Muscle of leg (tissue), 11 donors: Measurements from ENCODE around the gene FOXK1. TPM values are rescaled to one million over a fixed set of nuclear protein-coding genes. Genes with fewer than 3 reads are reported as not detected.
"Not testable (repeated sequence)": the region's sequence is repeated elsewhere in the genome, so short reads cannot be mapped to it uniquely, and the experiment has no call there.

Experiments used
- DNase-seq: peaks from one replicate; pipeline ENCODE4 v3.0.0; 2013
- H3K27ac ChIP-seq: one replicate; pipeline ENCODE4 v1.5.1; 2013; ENCODE audit warnings: mild to moderate bottlenecking, low read length, control low read depth
- H3K27me3 ChIP-seq: one replicate; pipeline ENCODE4 v1.6.1; 2013; ENCODE audit warnings: low read length; ENCODE audit not compliant: control insufficient read depth, insufficient read depth
- H3K36me3 ChIP-seq: one replicate; pipeline ENCODE4 v1.6.1; 2013; ENCODE audit warnings: low read length; ENCODE audit not compliant: control insufficient read depth, insufficient read depth
- H3K4me1 ChIP-seq: one replicate; pipeline ENCODE4 v1.6.1; 2013; ENCODE audit warnings: low read length; ENCODE audit not compliant: control insufficient read depth, insufficient read depth
- H3K4me3 ChIP-seq: one replicate; pipeline ENCODE4 v1.5.1; 2013; ENCODE audit warnings: low read length, control low read depth
- H3K9me3 ChIP-seq: replicated peaks from 2 replicates; pipeline ENCODE4 v1.6.1; 2013; ENCODE audit warnings: low read depth, low read length; ENCODE audit not compliant: control insufficient read depth
- WGBS: methylation state at CpG from one replicate; pipeline ENCODE4 v1.1.5; 2013; ENCODE audit warnings: missing lambda C conversion rate; ENCODE audit not compliant: insufficient coverage; 5-methylcytosine and 5-hydroxymethylcytosine counted together
- polyA plus RNA-seq, 8 donors: library from polyadenylated mRNA; unstranded; fragments of 120-200 nt; gene quantifications; one replicate each; pipeline versions ENCODE4 v1.2.1 to v1.2.3, GENCODE V29; 2013; ENCODE audit warnings: inconsistent platforms in 1 of 8, low replicate concordance in 1 of 8; ENCODE audit not compliant: insufficient read length in 8 of 8, insufficient read depth in 1 of 8
- total RNA-seq: library from RNA; stranded (reverse); fragments of 120-200 nt; gene quantifications from one replicate; pipeline ENCODE4 v1.2.4, GENCODE V29; 2013

The FOXK1 gene
- total and polyA plus RNA-seq, 9 donors, result 10.9 to 19.8 (median 18.2) TPM

DNA sequence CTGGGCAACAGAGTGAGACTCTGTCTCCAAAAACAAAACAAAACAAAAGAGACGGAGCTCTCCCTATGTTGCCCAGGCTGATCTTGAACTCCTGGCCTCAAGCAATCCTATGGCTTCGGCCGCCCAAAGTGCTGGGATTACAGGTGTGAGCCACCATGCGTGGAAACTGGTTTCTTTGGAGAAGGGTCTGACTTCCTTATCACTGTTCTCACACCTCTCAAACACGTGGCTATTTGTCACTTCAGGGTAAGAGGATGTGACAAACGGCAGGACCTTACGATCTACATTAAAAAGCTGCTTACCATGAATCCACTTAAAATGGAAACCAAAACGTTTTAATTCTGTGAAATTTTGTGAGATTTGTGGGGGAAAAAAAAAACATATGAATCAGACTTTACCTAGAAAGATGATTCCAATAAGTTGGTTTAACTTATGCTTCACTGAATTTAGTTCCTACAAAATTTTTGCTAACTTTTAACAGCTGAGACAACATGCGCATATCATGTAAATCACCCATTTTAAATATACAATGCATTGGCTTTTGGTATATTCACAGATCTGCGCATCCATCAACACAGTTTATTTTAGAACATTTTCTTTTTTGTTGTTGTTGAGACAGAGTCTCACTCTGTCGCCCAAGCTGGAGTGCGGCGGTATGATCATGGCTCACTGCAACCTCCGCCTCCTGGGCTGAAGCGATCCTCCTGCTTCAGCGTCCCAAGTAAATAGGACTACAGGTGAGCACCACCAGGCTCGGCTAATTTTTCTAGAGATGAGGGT, 18.7 kb upstream of the FOXK1 start:
- 99% methylated on average over 10 of the region's 17 CpGs for WGBS
- no peak overlapping the region for H3K4me3 ChIP-seq
- no peaks in the 10 kb centered on the region for H3K36me3 ChIP-seq
- H3K9me3 ChIP-seq, result peaks cover 7% of the 10 kb centered on the region
- H3K4me1 ChIP-seq, result peaks cover 6% of the 10 kb centered on the region
- no peak overlapping the region for H3K27ac ChIP-seq
- no peaks in the 10 kb centered on the region for H3K27me3 ChIP-seq
- no peak for DNase-seq

DNA sequence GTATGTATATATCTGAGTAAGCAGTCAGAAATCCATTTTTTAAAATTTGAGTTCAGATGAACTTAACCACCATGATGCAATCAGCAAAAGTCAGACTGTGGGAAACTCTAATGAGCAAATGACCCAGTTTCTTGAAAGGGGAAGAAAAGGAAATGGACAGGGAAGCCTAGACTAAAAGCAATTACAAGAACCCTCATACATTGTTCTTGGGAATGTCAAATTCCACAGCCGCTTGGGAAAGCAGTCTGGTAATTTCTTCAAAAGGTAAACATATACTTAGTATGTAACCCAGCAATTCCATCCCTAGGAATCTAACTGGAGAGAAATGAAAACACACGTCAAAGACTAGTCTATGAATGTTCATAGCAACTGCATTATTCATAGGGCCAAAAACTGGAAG, 16.4 kb upstream of the FOXK1 start:
- Histone ChIP-seq H3K4me1 (peaks cover 6% of the 10 kb centered on the region), H3K27ac (no peak overlapping the region), H3K36me3 (no peaks in the 10 kb centered on the region), H3K27me3 (no peaks in the 10 kb centered on the region), H3K4me3 (no peak overlapping the region), H3K9me3 (no peaks in the 10 kb centered on the region)
- peak; percentile 29 for DNase-seq
- WGBS, result no CpG with 5 or more reads among the region's 2 CpGs

DNA sequence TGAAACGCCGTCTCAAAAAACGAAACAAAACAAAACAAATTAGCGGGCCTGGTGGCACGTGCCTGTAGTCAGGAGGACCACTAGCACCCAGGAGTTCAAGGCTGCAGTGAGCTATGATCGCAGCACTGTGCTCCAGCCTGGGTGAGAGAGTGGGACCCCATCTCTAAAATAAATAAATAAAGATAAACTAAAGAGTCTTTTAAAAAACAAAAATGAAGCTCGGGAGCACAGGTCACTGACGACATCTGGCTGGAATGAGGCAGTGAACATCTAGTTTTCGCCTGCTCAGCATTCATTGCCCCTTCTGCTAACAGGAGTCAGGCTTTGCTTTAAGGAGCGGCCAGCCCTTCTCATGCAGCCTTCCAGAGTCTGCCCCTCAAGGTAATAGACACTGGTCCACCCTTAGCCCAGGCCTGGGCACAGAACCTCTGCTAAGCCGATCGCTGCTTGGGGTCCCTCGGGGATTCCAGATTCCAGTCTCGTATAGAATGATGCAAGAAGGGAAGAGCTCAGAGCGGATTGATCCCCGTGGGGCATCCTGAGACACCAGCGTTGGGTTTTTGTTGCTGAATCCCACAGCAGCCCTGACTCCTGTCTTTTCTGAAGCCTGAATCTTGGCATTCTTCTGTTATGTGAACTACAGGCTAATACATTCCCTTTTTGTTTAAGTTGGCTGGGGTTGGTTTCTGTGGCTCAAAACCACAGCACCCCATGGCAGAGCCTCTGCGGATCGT, 14.2 kb upstream of the FOXK1 start:
- Histone ChIP-seq H3K27ac (no peak overlapping the region), H3K36me3 (no peaks in the 10 kb centered on the region), H3K4me3 (no peak overlapping the region), H3K9me3 (no peaks in the 10 kb centered on the region), H3K27me3 (no peaks in the 10 kb centered on the region), H3K4me1 (peaks cover 4% of the 10 kb centered on the region)
- 70% methylated on average over 11 of the region's 19 CpGs for WGBS
- no peak for DNase-seq

DNA sequence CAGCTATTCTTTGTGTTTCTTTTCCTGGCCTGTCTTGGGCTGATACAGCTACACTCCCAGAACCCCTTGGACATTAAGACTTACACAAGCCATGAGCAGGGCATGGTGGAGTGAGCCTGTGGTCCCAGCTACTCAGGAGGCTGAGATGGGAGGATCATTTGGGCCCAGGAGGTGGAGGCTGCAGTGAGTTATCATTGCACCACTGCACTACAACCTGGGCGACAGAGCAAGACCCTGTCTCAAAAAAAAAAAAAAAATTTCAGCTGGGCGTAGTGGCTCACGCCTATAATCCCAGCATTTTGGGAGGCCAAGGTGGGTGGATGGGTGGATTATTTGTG, 13.6 kb upstream of the FOXK1 start:
- Histone ChIP-seq H3K27ac (no peak overlapping the region), H3K9me3 (no peaks in the 10 kb centered on the region), H3K4me1 (peaks cover 4% of the 10 kb centered on the region), H3K36me3 (no peaks in the 10 kb centered on the region), H3K27me3 (no peaks in the 10 kb centered on the region), H3K4me3 (no peak overlapping the region)
- no peak for DNase-seq
- WGBS, result 100% methylated on average over 1 of the region's 3 CpGs

DNA sequence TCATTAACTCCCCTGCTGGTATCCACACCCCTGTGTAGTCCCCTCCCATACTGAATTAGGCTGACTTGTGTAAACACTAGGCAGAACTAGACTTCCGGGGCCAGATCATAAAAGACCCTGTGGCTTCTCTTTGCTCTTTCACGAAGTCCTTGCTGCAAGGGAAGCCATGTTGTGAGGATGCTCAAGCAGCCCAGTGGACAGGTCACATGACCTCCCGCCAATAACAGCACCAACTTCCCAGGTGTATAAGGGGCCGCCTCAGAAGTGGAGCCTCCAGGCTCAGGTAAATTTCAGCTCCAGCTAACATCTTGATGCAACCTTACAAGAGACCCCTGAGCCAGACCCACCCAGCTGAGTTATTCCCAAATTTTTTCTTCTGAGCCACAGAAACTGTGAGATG, 11.3 kb upstream of the FOXK1 start:
- no peaks in the 10 kb centered on the region for H3K36me3 ChIP-seq
- peaks cover 7% of the 10 kb centered on the region for H3K9me3 ChIP-seq
- peaks cover 4% of the 10 kb centered on the region for H3K4me1 ChIP-seq
- no peak overlapping the region for H3K27ac ChIP-seq
- H3K4me3 ChIP-seq, result no peak overlapping the region
- DNase-seq, result no peak
- H3K27me3 ChIP-seq, result no peaks in the 10 kb centered on the region
- WGBS, result 79% methylated on average over 2 of the region's 4 CpGs

DNA sequence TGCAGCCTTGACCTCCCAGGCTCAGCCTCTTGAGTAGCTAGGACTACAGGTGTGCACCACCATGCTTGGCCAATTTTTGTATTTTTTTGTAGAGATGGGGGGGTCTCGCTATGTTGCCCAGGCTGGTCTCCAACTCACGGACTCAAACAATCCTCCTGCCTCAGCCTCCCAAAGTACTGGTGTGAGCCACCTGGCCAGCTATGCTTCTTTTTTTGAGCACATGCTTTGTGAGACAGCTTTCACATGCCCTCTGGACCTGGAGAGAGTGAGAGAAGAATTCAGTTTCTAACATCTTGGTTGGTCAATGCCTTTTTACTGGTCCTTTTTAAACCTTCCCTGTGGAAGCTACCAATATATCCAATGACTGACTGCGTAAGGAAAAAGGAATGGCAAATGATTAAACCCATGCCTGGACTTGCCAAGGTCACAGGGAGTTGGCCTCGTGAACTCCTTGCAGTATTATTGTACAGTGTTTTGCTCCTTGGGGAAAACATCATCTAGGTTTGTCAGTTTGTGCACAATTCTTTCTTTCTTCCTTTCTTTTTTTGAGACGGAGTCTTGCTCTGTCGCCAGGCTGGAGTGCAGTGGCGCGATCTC, 6.2 kb upstream of the FOXK1 start:
- H3K4me1 ChIP-seq, result no peaks in the 10 kb centered on the region
- peaks cover 7% of the 10 kb centered on the region for H3K9me3 ChIP-seq
- no peak for DNase-seq
- H3K27ac ChIP-seq, result no peak overlapping the region
- no peaks in the 10 kb centered on the region for H3K27me3 ChIP-seq
- 86% methylated on average over 6 of the region's 8 CpGs for WGBS
- no peaks in the 10 kb centered on the region for H3K36me3 ChIP-seq
- no peak overlapping the region for H3K4me3 ChIP-seq

DNA sequence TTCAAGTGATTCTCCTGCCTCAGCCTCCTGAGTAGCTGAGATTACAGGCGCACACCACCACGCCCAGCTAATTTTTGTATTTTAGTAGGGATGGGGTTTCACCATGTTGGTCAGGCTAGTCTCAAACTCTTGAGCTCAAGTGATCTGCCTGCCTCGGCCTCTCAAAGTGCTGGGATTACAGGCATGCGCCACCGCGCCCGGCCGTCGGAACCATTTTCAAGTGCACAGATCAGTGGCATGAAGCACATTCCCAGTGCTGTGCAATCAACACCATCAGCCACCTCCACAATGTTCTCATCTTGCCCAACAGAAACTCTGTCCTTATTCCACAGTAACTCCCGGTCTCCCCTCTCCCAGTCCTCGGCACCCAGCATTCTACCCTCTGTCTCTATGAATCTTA, 4.6 kb upstream of the FOXK1 start:
- not testable (repeated sequence) for H3K27ac ChIP-seq, H3K4me1 ChIP-seq, H3K4me3 ChIP-seq, H3K36me3 ChIP-seq, H3K27me3 ChIP-seq, DNase-seq, H3K9me3 ChIP-seq
- 89% methylated on average over 11 of the region's 11 CpGs for WGBS

DNA sequence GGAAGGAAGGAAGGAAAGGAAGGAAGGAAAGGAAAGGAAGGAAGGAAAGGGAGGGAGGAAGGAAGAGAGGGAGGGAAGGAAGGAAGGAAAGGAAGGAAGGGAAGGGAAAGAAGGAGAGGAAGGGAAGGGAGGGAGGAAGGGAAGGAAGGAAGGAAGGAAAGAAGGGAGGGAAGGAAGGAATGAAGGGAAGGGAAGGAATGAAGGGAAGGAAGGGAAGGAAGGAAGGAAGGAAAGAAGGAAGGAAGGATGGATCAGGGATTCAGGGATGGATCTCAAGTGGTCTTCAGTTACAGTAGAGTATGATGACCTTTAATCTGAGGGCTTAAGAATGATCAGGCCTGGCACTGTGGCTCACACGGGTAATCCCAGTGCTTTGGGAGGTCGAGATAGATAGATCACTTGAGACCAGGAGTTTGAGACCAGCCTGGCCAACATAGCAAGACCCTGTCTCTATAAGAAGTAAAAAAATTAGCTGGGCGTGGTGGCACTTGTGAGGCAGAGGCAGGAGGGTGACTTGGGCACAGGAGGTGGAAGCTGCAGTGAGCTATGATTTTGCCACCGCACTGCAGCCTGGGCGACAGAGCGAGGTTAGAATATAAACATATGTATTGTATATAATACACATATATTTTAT, 760 bp upstream of the FOXK1 start:
- H3K36me3 ChIP-seq, result no peaks in the 10 kb centered on the region
- no peaks in the 10 kb centered on the region for H3K9me3 ChIP-seq
- peaks cover 20% of the 10 kb centered on the region for H3K4me1 ChIP-seq
- no peaks in the 10 kb centered on the region for H3K27me3 ChIP-seq
- no CpG with 5 or more reads among the region's 6 CpGs for WGBS
- H3K4me3 ChIP-seq, result peak overlapping the region; percentile 31
- no peak for DNase-seq
- H3K27ac ChIP-seq, result peak overlapping the region; percentile 50

DNA sequence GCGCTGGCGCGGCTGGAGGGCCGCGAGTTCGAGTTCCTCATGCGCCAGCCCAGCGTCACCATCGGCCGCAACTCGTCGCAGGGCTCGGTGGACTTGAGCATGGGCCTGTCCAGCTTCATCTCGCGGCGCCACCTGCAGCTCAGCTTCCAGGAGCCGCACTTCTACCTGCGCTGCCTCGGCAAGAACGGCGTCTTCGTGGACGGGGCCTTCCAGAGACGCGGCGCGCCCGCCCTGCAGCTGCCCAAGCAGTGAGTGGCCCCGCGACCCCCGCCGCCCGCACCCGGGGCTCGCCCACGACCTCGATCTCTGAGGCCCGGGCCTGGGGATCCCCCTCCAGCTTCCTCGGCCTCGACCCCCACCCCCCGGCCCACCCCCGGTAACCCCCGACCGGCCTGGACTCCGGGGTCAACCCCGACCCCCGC, 537 bp downstream of the FOXK1 start:
- H3K9me3 ChIP-seq, result no peaks in the 10 kb centered on the region
- H3K27ac ChIP-seq, result peak overlapping the region; percentile 87
- DNase-seq, result peak; percentile 61
- H3K27me3 ChIP-seq, result no peaks in the 10 kb centered on the region
- H3K36me3 ChIP-seq, result no peaks in the 10 kb centered on the region
- H3K4me1 ChIP-seq, result peaks cover 20% of the 10 kb centered on the region
- H3K4me3 ChIP-seq, result peak overlapping the region; percentile 80
- under 1% methylated on average over 42 of the region's 47 CpGs for WGBS
